HUES48 (cell line): ENCODE measurements around the gene CCZ1B.
"Not testable (repeated sequence)": the region's sequence is repeated elsewhere in the genome, so short reads cannot be mapped to it uniquely, and the experiment has no call there.

Experiments used
- H3K27ac ChIP-seq: one replicate; pipeline ENCODE4 v1.7.0; 2013; ENCODE audit warnings: low read depth, low read length, inconsistent platforms
- H3K27me3 ChIP-seq: 2 replicates; pipeline ENCODE4 v1.6.1; 2013; ENCODE audit warnings: mild to moderate bottlenecking, low read length; ENCODE audit not compliant: control insufficient read depth, insufficient read depth
- H3K36me3 ChIP-seq: 2 replicates; pipeline ENCODE4 v1.6.1; 2013; ENCODE audit warnings: low read length; ENCODE audit not compliant: control insufficient read depth, insufficient read depth
- H3K4me1 ChIP-seq: 2 replicates; pipeline ENCODE4 v1.6.1; 2013; ENCODE audit warnings: mild to moderate bottlenecking, low read length; ENCODE audit not compliant: control insufficient read depth, insufficient read depth
- H3K4me3 ChIP-seq: 2 replicates; pipeline ENCODE4 v1.5.1; 2013; ENCODE audit warnings: mild to moderate bottlenecking, low read depth, low read length
- H3K9ac ChIP-seq: 2 replicates; pipeline ENCODE4 v1.6.1; 2013; ENCODE audit warnings: mild to moderate bottlenecking, low read depth, low read length, moderate library complexity
- H3K9me3 ChIP-seq: 2 replicates; pipeline ENCODE4 v1.6.1; 2013; ENCODE audit warnings: low read length; ENCODE audit not compliant: control insufficient read depth, insufficient read depth

CCZ1B gene

DNA sequence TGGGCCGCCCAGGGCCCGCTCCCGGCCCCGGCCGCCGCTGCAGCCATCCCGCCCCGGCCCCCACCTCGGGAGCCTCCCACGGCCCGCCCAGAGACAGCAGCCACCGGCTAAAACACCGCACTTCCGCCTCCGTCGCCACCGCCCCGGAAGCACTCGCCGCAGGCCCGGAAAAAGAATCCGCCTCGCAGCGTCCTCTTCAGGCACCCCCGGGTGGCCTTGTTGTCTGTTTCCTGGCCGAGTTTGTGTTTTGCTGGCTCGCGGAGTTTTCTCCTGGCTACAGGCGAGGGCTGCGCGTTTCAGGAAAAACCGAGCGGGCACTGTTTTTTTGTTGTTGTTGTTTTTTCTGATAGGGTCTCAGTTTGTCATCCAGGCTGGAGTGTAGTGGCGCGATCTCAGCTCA lies at the start of gene CCZ1B:
Gene CCZ1B (minus strand): TSS at position 125 of the 400 bp plus-strand sequence. CDS start 78 bp downstream, at position 47.
- H3K9me3 ChIP-seq, H3K27me3 ChIP-seq: not testable (repeated sequence)
- H3K27ac ChIP-seq = peak within 1 kb of the TSS; percentile 72

DNA sequence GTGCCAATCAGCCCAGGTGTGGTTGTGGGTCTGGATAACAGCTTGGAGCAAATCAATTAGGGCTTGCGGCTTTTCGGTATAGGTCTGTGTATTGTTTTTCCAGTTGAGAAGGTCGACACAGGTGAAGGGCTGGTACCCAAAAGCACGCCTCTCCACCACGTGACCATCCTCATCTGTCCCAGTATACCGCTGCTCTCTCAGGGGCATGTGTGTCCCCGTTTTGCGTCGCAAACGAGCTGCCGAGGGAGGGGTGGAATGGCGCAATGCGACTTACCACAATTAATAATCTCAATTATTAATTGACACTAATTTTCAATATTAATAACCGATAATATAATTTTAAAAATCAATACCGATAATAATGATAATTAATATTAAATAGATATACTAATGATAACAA lies 48.9 kb upstream of the CCZ1B start:
- H3K9me3 ChIP-seq = not testable (repeated sequence)

More for the DNA sequence above, at the start of gene CCZ1B:
- H3K9ac ChIP-seq, H3K36me3 ChIP-seq, H3K4me1 ChIP-seq: not testable (repeated sequence)
- peak within 1 kb of the TSS; percentile 51 for H3K4me3 ChIP-seq

DNA sequence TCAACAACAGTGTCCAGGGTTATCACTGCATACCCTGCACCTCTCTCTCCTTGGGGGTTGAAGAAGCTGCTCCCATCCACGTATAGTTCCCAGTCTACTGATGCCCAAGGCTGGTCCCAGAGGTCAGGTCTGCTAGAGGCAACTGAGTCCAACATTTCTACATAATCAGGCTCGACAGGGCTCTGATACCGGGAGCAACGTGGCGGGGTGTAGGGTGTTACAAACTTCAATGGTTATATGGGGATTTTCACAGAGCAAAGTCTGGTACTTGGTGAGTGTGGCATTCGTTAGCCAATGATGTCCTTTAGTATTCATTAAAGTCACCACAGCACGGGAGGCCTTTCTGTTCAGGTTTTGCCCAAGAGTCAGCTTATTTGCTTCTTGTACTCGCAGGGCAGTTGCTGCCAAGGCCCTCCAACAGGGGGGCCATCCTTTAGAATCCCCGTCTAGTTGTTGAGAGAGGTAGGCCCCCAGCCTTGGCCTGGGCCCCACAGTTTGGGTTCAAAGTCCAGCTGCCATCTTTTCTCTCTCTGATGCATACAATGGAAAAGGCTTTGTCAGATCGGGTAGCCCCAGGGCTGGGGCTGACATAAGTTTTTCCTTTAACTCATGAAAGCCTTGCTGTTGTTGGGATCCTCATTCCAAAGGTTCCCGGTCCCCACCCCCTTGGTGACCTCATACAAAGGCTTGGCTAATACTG lies 46.3 kb upstream of the CCZ1B start:
- H3K36me3 ChIP-seq, H3K27me3 ChIP-seq, H3K9me3 ChIP-seq, H3K27ac ChIP-seq, H3K9ac ChIP-seq, H3K4me1 ChIP-seq, H3K4me3 ChIP-seq: not testable (repeated sequence)

More for the DNA sequence above, 48.9 kb upstream of the CCZ1B start:
- not testable (repeated sequence) for H3K27ac ChIP-seq, H3K36me3 ChIP-seq, H3K9ac ChIP-seq, H3K4me1 ChIP-seq, H3K4me3 ChIP-seq, H3K27me3 ChIP-seq

DNA sequence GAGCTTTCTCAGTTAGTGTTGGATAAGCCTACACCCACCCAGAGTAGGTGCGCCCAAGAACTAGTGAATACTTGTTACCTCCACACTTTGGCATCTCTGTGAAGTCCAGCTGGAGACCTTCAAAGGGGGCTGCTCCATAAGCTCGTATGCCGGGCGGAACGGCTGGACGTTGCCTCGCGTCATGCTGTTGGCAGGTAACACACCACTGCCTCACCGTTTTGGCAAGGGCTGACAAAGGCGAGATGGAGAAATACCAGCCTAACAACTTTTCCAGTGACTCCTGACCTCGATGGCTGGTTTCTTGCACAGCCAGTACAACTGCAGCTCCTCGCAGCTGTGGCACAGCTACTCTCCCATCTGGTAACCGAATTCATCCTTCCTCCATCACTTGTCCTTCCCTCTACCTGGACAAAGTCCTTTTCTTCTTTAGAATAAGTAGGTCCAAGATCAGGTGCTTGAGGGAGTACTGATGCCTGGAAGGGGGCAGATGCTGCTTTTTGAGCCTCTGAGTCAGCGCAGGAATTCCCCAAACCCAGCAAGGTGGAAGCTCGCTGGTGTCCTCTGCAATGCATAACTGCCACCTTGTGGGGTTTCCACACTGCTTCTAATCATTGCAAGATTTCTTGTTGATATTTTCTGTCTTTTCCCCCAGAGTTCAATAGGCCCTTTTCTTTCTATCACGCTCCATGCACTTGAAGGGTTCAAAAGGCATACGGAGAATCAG lies 45.5 kb upstream of the CCZ1B start:
- not testable (repeated sequence) for H3K36me3 ChIP-seq, H3K27me3 ChIP-seq, H3K4me3 ChIP-seq, H3K4me1 ChIP-seq, H3K9ac ChIP-seq, H3K27ac ChIP-seq, H3K9me3 ChIP-seq

- H3K4me1 ChIP-seq, H3K9ac ChIP-seq, H3K36me3 ChIP-seq, H3K9me3 ChIP-seq, H3K27ac ChIP-seq, H3K27me3 ChIP-seq, H3K4me3 ChIP-seq: not testable (repeated sequence)
Measured at GRCh38 chr7:6864751-6865150, 38.7 kb upstream of the CCZ1B start.

DNA sequence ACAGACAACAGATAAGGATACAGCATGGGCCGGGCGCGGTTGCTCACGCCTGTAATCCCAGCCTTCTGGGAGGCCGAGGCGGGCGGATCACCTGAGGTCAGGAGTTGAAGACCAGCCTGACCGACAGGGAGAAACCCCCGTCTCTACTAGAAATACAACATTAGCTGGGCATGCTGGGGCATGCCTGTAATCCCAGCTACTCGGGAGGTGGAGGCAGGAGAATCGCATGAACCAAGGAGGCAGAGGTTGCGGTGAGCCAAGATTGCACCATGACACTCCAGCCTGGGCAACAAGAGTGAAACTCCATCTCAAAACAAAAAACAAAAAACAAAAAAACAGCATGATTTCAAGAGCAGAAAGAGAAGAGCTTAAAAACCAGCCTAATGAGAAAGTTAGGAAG lies 38.1 kb upstream of the CCZ1B start:
- H3K27ac ChIP-seq, H3K4me1 ChIP-seq, H3K9ac ChIP-seq, H3K27me3 ChIP-seq, H3K9me3 ChIP-seq, H3K4me3 ChIP-seq, H3K36me3 ChIP-seq: not testable (repeated sequence)

DNA sequence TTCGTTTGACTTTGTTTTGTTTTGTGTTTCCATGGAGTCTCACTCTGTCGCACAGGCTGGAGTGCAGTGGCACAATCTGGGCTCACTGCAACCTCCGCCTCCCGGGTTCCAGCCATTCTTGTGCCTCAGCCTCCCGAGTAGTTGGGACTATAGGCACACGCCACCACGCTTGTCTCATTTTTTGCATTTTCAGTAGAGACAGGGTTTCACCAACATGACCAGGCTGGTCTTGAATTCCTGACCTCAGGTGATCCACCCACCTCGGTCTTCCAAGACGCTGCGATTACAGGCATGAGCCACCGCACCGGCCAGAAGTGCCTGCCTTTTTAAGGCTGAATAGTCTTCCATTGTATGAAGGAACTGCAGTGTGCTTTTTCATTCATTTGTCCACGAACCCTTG lies 36.8 kb upstream of the CCZ1B start:
- H3K27me3 ChIP-seq, H3K36me3 ChIP-seq, H3K27ac ChIP-seq, H3K9me3 ChIP-seq, H3K4me3 ChIP-seq, H3K4me1 ChIP-seq, H3K9ac ChIP-seq: not testable (repeated sequence)

GRCh38 chr7:6857721-6858314 lies 31.7 kb upstream of the CCZ1B start:
- not testable (repeated sequence) for H3K4me1 ChIP-seq, H3K27ac ChIP-seq, H3K9me3 ChIP-seq, H3K9ac ChIP-seq, H3K4me3 ChIP-seq, H3K27me3 ChIP-seq, H3K36me3 ChIP-seq

DNA sequence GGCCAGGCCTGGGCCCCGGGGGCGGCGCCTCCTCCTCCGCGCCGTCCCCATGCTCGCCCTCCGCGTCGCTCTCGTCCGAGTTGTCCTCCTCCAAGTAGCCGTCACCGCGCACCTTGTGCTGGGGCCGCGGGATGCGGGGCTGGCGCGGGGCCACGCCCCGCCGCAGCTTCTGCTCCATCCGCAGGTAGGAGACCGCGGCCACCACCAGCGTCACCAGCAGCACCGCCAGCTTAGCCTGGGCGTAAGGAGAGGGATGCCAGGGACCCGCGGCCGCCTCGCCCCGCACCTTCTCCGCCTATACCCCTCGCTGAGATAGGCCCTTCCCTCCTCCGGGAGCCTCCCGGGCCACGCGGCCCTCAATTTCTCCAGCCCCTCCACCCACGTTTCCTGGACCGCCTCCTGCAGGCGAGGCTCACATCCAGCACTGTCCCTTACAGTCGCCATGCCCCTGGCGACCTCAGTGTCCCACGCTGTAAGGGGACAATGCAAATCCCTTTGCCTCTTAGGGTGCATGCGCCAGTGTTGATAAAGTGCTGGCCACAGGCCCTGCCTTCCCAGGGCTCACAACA lies 29.6 kb upstream of the CCZ1B start:
- not testable (repeated sequence) for H3K9me3 ChIP-seq, H3K4me1 ChIP-seq, H3K27me3 ChIP-seq, H3K27ac ChIP-seq, H3K9ac ChIP-seq, H3K36me3 ChIP-seq
- peak overlapping the region; percentile 64 for H3K4me3 ChIP-seq

GRCh38 chr7:6854747-6855562 lies 28.9 kb upstream of the CCZ1B start:
- H3K4me3 ChIP-seq = peak overlapping the region; percentile 64
- H3K9me3 ChIP-seq, H3K27ac ChIP-seq, H3K9ac ChIP-seq, H3K36me3 ChIP-seq, H3K27me3 ChIP-seq, H3K4me1 ChIP-seq: not testable (repeated sequence)
